ENCODE measurements around the gene ACSL5. TPM values are rescaled to one million over a fixed set of nuclear protein-coding genes. Genes with fewer than 3 reads are reported as not detected.

The ACSL5 gene
- total and polyA plus RNA-seq, 2 donors (not counting 1 experiment from before 2014, with no cell fraction given), result 31.5 to 36.2 TPM

GRCh38 chr10:112390125-112390703 lies 16.3 kb downstream of the ACSL5 start:
- H2AFZ ChIP-seq (ENCODE audit: insufficient read depth, low read depth, low read length, poor library complexity, severe bottlenecking), result no peak overlapping the region
- peaks cover 29% of the 10 kb centered on the region for H3K4me1 Mint-ChIP-seq
- peaks cover 6 to 10% of the 10 kb centered on the region in 2 donors for H3K4me1 ChIP-seq (ENCODE audit: control insufficient read depth in 2 of 2, insufficient read depth in 2 of 2, low read length in 2 of 2)
- H3K27ac ChIP-seq (ENCODE audit: low read length in 2 of 2), result no peak overlapping the region
- no peak overlapping the region for H3K4me2 ChIP-seq (replicated peaks; ENCODE audit: low read depth, low read length, poor library complexity, severe bottlenecking)
- H3K36me3 ChIP-seq (replicated peaks in 1 of 2; ENCODE audit: control extremely low read depth in 1 of 2, control insufficient read depth in 1 of 2, extremely low read depth in 1 of 2, insufficient read depth in 2 of 2, low read length in 1 of 2), result peaks cover 0 to 19% of the 10 kb centered on the region in 2 experiments
- no peaks in the 10 kb centered on the region for H3K27me3 ChIP-seq (replicated peaks in 1 of 4; ENCODE audit: control extremely low read depth in 1 of 4, control insufficient read depth in 3 of 4, insufficient read depth in 4 of 4, low read length in 3 of 4)
- H3K79me2 ChIP-seq (ENCODE audit: control insufficient read depth, insufficient read depth, low read length), result peaks cover 49% of the 10 kb centered on the region
- H3K9ac ChIP-seq (ENCODE audit: low read length), result no peak overlapping the region
- H4K20me1 ChIP-seq (ENCODE audit: control insufficient read depth, insufficient read depth, low read length, poor library complexity, severe bottlenecking), result peaks cover 51% of the 10 kb centered on the region
- ATAC-seq (ENCODE audit: low read depth), result no peak
- no peak for TF ChIP-seq EZH2 (IDR thresholded peaks at IDR 0.05; ENCODE audit: borderline replicate concordance, insufficient read depth, low read depth, low read length, poor library complexity, severe bottlenecking)
- no peak for TF ChIP-seq CTCF (IDR thresholded peaks at IDR 0.05)
- CTCF ChIA-PET, result no interaction called here
- intact Hi-C loops (cut with micrococcal nuclease), result no loop called here
- no peak overlapping the region for H3K4me3 Mint-ChIP-seq
- H3K27me3 Mint-ChIP-seq, result no peaks in the 10 kb centered on the region
- no peaks in the 10 kb centered on the region for H3K9me3 Mint-ChIP-seq (ENCODE audit: insufficient read depth)
- no CpG with 5 or more reads among the region's 3 CpGs for WGBS (ENCODE audit: insufficient coverage)
- H3K27ac Mint-ChIP-seq, result no peak overlapping the region
- H3K9me3 ChIP-seq (ENCODE audit: control extremely low read depth in 1 of 3, control insufficient read depth in 2 of 3, insufficient read depth in 1 of 3, low read length in 2 of 3), result no peaks in the 10 kb centered on the region
- POLR2A ChIA-PET, result no interaction called here
- no peak for DNase-seq
- H3K4me3 ChIP-seq (ENCODE audit: control extremely low read depth in 1 of 5, extremely low read depth in 1 of 5, insufficient read depth in 1 of 5, low read depth in 2 of 5, low read length in 4 of 5), result no peak overlapping the region

DNA sequence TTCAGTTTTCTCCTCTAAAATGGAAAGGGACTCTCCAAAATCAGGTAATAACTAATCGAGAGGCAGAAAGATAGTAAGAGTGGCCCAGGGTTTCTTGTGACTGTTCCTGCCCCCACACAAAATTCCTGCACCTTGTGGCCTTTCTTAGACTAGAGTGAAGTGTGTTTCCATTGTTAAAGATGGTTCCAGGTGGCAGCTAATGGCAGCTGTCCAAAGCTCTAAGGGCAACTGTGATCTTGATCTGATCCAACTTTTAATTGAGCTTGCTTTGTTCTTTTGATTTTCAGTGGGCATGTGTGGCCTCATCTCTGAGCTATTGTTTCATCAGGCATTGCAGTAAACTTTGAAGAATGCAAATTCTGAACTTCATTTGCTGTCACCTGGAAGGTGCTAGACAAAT lies 19.4 kb downstream of the ACSL5 start:
- Histone ChIP-seq H3K4me1 (ENCODE audit: control insufficient read depth in 2 of 2, insufficient read depth in 2 of 2, low read length in 2 of 2) (peaks cover 6 to 10% of the 10 kb centered on the region in 2 donors), H3K9me3 (ENCODE audit: control extremely low read depth in 1 of 3, control insufficient read depth in 2 of 3, insufficient read depth in 1 of 3, low read length in 2 of 3) (no peaks in the 10 kb centered on the region), H3K9ac (ENCODE audit: low read length) (no peak overlapping the region), H3K36me3 (replicated peaks in 1 of 2; ENCODE audit: control extremely low read depth in 1 of 2, control insufficient read depth in 1 of 2, extremely low read depth in 1 of 2, insufficient read depth in 2 of 2, low read length in 1 of 2) (peaks cover 6 to 44% of the 10 kb centered on the region in 2 experiments), H3K27me3 (replicated peaks in 1 of 4; ENCODE audit: control extremely low read depth in 1 of 4, control insufficient read depth in 3 of 4, insufficient read depth in 4 of 4, low read length in 3 of 4) (no peaks in the 10 kb centered on the region), H3K79me2 (ENCODE audit: control insufficient read depth, insufficient read depth, low read length) (peaks cover 27% of the 10 kb centered on the region), H2AFZ (ENCODE audit: insufficient read depth, low read depth, low read length, poor library complexity, severe bottlenecking) (no peak overlapping the region), H4K20me1 (ENCODE audit: control insufficient read depth, insufficient read depth, low read length, poor library complexity, severe bottlenecking) (peaks cover 41% of the 10 kb centered on the region), H3K27ac (ENCODE audit: low read length in 2 of 2) (no peak overlapping the region), H3K4me3 (ENCODE audit: control extremely low read depth in 1 of 5, extremely low read depth in 1 of 5, insufficient read depth in 1 of 5, low read depth in 2 of 5, low read length in 4 of 5) (no peak overlapping the region), H3K4me2 (replicated peaks; ENCODE audit: low read depth, low read length, poor library complexity, severe bottlenecking) (no peak overlapping the region)
- Mint-ChIP-seq H3K27me3 (no peaks in the 10 kb centered on the region), H3K4me3 (no peak overlapping the region), H3K27ac (no peak overlapping the region), H3K9me3 (ENCODE audit: insufficient read depth) (no peaks in the 10 kb centered on the region), H3K4me1 (peaks cover 18% of the 10 kb centered on the region)
- DNase-seq (no peak), ATAC-seq (ENCODE audit: low read depth) (no peak)
- no CpG with 5 or more reads among the region's 1 CpG for WGBS (ENCODE audit: insufficient coverage)
- intact Hi-C loops (cut with micrococcal nuclease), result no loop called here
- ChIA-PET POLR2A (interaction anchor here (0.8 kb wide), 1 partner anchor 19 kb away, joined by 5 read pairs; no protein-coding TSS in a partner anchor), CTCF (no interaction called here)
- TF ChIP-seq EZH2 (IDR thresholded peaks at IDR 0.05; ENCODE audit: borderline replicate concordance, insufficient read depth, low read depth, low read length, poor library complexity, severe bottlenecking), result no peak
- TF ChIP-seq CTCF (IDR thresholded peaks at IDR 0.05), result no peak

All from B cell (primary cell).